NCI-H2029 (cell line): ENCODE results near the gene EMILIN1.

Source experiments
- DNase-seq: peaks from one replicate; lab custom pipeline; 2025; lab: John Stamatoyannopoulos, UW

EMILIN1 gene

DNA sequence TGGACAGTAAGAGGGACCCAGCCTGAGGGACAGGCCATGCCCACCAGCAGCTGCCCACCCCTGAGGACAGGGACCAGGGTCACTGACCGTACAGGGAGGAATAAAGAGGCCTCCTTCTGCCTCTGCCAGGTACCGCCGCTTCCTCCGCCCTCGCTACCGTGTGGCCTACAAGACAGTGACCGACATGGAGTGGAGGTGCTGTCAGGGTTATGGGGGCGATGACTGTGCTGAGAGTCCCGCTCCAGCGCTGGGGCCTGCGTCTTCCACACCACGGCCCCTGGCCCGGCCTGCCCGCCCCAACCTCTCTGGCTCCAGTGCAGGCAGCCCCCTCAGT is 2.2 kb downstream of the EMILIN1 start:
- no peak for DNase-seq

- DNase-seq, result no peak
Measured at GRCh38 chr2:27081984-27082772, 3.8 kb downstream of the EMILIN1 start.

- no peak for DNase-seq
Measured at GRCh38 chr2:27082773-27083409, 4.5 kb downstream of the EMILIN1 start.

GRCh38 chr2:27083410-27084296 is 5.2 kb downstream of the EMILIN1 start:
- no peak for DNase-seq

GRCh38 chr2:27084297-27085061 is 6.1 kb downstream of the EMILIN1 start:
- no peak for DNase-seq

DNA sequence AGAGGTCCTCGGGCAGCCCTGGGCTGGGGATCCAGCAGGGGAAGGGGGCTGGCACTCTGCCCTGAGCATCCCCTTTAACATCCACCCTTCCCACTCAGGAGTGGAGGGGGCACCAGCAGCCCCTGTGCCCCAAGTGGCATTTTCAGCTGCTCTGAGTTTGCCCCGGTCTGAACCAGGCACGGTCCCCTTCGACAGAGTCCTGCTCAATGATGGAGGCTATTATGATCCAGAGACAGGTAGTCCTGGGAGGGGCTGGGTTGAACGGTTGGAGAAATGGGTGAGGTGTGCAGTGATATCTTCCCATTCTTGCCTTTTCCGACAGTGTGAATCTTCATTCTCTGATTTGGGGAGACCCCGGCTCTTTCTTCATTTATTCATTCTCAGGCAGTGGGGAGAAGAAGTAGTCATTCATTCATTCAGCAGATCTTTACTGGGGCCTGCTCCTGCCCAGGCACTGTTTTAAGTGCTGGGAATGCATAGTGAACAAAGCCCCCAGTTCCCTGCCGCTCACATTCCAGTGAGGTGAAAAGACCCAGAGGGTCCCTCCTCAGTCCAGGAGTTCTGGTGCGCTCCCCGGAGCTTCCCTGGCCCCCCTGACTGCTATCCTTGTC is 6.8 kb downstream of the EMILIN1 start:
- DNase-seq, result no peak

GRCh38 chr2:27085673-27086089 is 7.3 kb downstream of the EMILIN1 start:
- DNase-seq, result no peak

DNA sequence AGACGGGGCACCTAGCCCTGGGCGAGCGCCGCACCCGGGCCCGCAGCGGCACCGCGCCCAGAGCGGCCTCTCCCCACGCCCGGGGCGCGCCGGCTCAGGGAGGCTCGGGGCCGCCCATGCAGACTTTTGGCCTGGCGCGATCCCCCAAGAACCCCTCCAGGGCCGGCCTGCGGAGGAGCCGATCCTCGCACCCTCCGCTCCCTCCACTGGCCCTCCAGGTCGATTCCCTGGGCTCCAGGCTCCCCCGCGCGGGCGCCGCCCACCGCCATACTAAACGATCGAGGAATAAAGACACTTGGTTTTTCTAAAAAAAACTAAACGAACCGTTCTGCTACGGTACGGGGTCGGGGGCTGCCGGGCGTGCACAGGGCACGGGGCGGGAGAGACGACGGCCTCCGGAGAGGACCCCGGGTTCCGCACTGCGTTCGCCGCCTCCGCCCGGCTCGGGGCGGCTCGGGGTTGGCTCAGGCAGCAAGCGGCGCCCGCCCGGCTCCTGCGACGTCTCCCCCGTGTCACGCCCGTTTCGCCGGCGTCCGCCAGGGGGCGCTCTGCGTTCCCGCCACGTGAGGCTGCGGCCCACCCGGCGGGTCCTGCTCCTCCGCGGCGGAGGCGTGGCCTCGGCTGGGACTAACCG is 7.8 kb downstream of the EMILIN1 start:
- peak; percentile 79 for DNase-seq

GRCh38 chr2:27086724-27087593 is 8.5 kb downstream of the EMILIN1 start, which contains the start of gene KHK:
Gene KHK (plus strand): TSS chr2:27086772. CDS start chr2:27087260, 488 bp downstream.
- peak; percentile 43 for DNase-seq

- DNase-seq, result no peak
Measured at GRCh38 chr2:27087823-27088410, 9.5 kb downstream of the EMILIN1 start.

GRCh38 chr2:27088634-27089033 is 10.2 kb downstream of the EMILIN1 start:
- no peak for DNase-seq

GRCh38 chr2:27089111-27089954 is 10.9 kb downstream of the EMILIN1 start:
- no peak for DNase-seq

GRCh38 chr2:27091746-27092695 is 13.6 kb downstream of the EMILIN1 start:
- DNase-seq, result no peak

- no peak for DNase-seq
Measured at GRCh38 chr2:27092696-27093429, 14.4 kb downstream of the EMILIN1 start.

DNA sequence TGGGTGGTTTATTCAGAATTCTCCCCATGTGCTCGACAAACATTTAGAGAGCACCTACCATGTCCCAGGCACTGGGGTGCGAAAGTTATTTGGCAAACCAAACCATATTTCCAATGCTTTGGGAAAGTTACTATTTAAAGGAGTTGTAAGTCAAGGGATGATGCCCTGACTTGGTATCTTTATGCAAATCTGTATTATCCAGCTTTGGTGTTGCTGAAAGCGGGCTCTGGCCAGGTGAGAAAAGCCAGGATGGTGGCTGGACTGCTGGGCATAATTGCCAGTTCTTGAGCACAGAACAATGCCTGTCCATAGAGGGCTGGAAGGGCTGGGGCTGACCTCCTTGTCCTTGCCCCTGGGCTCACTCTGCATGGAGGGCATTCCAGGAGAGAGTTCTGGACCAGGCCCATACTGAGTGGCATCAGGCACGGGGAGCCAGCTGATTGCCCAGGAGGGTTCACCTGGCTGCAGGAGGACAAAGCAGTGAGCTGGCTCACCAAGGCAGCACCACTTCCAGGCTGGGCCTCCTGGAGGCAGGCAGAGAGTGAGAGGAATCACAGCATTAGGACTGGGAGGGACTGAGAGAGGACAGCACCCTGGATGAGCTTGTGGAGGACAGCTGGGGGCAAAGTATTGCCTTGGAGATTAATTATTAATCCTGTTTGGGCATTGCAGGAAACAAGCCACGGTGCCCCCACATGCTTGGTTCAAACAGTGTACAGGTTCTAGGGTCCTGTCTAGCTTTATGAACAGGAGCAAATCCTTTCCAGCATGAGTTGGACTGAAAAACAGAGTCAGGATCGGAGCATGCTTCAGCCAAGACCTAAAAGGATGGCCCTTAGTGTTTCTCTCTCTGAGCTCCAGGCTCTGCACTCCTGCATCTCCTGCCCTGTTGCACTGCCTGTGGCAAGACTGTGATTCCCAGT is 15.3 kb downstream of the EMILIN1 start:
- no peak for DNase-seq
